GM21825 (cell line): ENCODE results near the gene KIF5A.
"Not testable (repeated sequence)": the region's sequence is repeated elsewhere in the genome, so short reads cannot be mapped to it uniquely, and the experiment has no call there.

Source experiments
- ATAC-seq: cut with Tn5 transposase; IDR thresholded peaks from one replicate; pipeline ENCODE4 v1.9.1; 2021; ENCODE audit warnings: mild to moderate bottlenecking, moderate library complexity; ENCODE audit not compliant: unreplicated experiment

Gene KIF5A

DNA sequence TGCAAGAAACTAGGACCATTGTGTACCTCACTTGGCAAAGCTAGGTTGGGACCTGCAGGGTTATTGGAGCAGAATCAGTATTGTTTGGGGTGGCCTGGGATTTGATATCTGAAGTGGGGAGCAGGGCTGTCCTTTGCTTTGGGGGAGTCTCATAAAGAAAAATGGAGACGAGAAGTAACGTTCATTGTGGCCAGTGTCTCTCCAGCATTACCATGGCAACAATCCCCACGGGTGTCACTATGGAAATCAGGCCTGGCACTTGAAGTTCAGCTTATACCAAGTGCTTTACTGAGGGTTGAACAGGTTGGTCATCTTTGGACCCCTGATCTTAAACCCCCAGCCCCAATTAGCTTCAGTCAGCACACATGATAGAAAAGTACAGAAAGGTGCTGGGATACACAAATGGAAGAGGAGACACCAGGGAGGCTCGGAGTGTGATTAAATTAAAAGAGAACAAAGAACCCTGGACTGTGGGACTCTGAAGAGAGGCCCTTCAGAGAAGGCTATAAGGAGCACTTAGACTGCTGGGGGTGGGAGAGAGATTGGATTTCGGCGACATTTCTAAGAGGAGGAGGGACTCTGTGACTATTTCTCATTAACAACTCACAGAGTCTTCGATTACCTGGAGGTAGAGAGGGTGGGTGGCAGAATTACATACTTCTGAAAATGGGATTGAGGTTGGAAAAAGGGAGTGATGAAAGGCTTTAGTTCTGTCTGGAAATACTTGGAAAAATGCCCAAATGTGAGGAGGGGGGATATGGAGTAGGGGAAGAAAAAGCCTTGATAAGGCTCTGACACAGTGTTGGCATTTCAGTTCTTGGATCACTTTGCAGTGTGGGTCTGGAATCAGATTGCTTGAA is 3.7 kb downstream of the KIF5A start:
- ATAC-seq = no peak

DNA sequence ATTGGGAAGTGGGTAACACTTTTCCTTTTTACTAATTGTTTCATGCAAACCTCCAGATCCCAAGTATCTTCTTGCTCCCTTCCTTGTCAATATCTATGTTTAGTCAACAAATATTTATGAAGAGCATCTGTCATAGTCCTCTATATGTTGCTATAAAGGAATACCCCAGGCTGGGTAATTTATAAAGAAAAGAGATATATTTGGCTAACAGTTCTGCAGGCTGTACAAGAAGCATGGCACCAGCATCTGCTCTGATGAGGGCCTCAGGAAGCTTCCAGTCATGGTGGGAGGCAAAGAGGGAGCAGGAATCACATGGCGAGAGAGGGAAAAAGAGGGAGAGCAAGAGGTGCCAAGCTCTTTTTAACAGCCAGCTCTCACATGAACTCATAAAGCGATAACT is 4.6 kb downstream of the KIF5A start:
- no peak for ATAC-seq

- no peak for ATAC-seq
Observed at GRCh38 chr12:57554897-57555296, 5.1 kb downstream of the KIF5A start.

GRCh38 chr12:57558864-57559263 is 9.0 kb downstream of the KIF5A start:
- no peak for ATAC-seq

- ATAC-seq = no peak
Observed at GRCh38 chr12:57560516-57560915, 10.7 kb downstream of the KIF5A start.

DNA sequence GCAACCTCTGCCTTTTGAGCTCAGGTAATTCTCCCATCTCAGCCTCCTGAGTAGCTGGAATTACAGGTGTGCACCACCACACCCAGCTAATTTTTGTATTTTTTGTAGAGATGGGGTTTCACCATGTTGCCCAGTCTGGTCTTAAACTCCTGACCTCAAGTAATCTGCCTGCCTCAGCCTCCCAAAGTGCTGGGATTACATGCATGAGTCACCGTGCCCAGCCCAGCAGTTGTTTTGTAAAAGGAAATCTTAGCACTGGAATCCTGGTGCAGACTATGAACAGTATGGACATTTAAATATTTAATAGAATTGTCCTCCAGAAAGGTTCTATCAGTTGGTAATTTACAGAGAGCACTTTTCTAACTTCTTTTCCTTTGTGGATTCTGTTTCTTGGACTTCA is 11.3 kb downstream of the KIF5A start:
- not testable (repeated sequence) for ATAC-seq

DNA sequence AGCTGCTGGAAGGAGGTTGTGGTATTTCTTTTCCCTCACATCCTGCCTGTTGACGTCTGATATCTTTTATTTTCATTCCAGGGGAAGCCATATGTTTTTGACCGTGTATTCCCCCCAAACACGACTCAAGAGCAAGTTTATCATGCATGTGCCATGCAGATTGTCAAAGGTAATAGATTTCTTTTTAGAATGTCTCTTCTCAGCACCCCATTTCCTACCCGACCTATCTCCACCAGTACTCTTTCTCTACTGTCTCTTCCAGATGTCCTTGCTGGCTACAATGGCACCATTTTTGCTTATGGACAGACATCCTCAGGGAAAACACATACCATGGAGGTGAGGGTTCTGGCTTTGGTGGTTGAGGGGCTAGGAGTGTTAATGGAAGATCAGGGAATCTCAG is 13.5 kb downstream of the KIF5A start:
- no peak for ATAC-seq

DNA sequence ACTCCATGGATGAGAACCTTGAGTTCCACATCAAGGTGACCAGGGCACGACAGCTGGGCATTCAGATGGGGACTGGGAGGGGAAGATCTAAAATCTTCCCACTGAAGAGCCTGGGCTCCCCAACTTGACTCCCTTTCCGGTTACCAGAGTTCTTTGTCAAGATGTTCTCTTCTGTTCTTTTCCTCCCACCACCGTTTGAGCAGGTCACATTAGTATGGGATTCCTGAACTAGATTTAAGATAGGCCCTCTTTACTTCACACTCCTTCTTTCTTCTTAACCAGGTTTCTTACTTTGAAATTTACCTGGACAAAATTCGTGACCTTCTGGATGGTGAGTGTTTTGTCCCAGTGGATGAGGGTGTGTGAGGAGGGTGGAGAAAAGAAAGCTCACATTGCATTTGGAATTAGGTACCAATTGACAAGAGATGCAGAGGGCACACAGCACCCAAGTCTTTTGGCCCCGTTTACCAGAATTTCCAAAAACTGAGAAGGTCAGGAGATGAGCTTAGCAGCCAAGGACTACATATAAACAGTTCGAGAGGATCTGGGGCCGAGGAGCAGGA is 14.4 kb downstream of the KIF5A start:
- no peak for ATAC-seq

GRCh38 chr12:57568838-57569237 is 19.0 kb downstream of the KIF5A start:
- ATAC-seq = no peak

GRCh38 chr12:57569858-57570257 is 20.0 kb downstream of the KIF5A start:
- ATAC-seq = no peak

DNA sequence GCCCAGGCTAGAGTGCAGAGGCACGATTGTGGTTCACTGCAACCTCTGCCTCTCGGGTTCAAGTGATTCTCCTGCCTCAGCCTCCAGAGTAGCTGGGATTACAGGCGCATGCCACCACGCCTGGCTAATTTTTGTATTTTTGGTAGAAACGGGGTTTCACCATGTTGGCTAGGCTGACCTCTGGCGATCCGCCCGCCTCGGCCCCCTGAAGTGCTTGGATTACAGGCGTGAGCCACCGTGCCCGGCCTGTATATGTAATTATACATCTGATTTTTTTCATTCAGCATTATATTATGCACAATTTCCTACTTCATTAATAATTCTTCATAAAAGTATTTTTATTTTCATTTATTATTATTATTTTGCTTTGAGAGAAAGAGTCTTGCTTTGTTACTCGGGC is 20.6 kb downstream of the KIF5A start:
- not testable (repeated sequence) for ATAC-seq

- ATAC-seq = no peak
Observed at GRCh38 chr12:57571926-57572762, 22.3 kb downstream of the KIF5A start.

GRCh38 chr12:57574795-57575194 is 25.0 kb downstream of the KIF5A start:
- ATAC-seq = no peak

- ATAC-seq = no peak
Observed at GRCh38 chr12:57575771-57576612, 26.1 kb downstream of the KIF5A start.

GRCh38 chr12:57576613-57577160 is 26.8 kb downstream of the KIF5A start:
- no peak for ATAC-seq

GRCh38 chr12:57577981-57578758 is 28.3 kb downstream of the KIF5A start:
- ATAC-seq = no peak

DNA sequence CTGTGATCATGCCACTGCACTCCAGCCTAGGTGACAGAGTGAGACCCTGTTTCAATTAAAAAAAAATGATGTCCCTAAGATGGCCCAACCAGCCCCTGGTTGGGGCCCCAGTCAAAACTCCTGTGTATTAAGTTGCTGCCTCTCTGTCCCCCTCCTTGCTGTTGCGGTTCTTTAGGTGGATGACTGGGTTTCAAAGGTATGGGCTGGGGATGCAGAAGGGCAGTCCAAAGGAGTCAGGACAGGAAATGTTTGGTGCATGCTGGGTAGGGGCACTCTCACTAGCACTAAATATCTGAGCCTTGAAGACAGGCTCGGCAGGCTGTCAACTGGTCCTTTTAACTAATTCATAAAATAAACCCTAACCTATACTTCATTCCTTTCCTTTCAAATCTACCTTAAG is 29.2 kb downstream of the KIF5A start:
- ATAC-seq = no peak

DNA sequence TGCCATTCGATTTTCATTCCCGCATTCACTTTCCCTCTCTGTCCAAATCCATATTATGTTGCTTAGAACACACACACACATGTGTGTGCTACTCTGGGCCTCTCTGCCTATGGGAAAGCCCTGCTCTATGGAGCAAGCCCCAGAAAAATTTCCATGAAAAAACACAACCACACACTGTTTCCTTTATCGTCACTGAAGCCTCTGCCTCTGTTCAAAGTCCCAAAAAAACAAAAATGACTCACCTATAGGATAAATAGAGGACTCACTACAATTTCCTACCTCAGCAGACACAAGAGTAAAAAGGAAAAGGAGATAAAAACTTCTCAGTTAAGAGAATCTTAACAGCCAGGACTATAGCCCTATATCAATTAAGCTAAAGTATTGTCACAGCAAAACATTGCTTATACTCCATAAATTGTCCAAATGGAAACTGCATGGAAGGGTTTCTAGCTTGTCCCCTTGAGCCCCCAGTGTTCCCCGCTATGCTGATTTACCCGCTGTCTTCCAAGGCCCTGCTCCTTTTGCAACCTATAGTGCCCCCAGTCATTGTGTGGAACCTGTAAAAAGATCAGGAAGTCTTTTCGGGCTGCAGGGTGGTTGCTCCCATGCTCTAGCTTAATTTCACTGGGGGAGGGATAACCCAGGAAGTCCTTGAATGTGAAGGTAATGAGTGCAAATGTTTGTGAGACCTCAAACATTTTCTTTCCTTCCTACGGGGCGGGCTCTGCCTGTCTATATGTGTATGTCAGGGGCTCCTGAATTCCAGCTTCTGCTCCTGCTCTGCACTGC is 30.0 kb downstream of the KIF5A start:
- ATAC-seq = no peak

- no peak for ATAC-seq
Observed at GRCh38 chr12:57580466-57580795, 30.6 kb downstream of the KIF5A start.
